HCT116 (cell line): Measurements from ENCODE around the gene BCL11B. TPM values are rescaled to one million over a fixed set of nuclear protein-coding genes. Genes with fewer than 3 reads are reported as not detected.

Source experiments
- ATAC-seq: fragments of 200-7000 bp; cut with Tn5 transposase; 2 replicates; pipeline ENCODE4 v1.9.1; 2020; ENCODE audit warnings: mild to moderate bottlenecking, moderate library complexity
- BruUV-seq: library from RNA; stranded (reverse); fragments of 400-500 nt; replicated peaks from 2 replicates; lab custom pipeline; 2021; lab: Mats Ljungman, UMichigan
- CTCF ChIA-PET: fragments of 300-600 bp; sonication (Branson Sonifier 250); formaldehyde crosslinking; loops from one replicate; lab custom pipeline; 2021; ENCODE audit warnings: antibody characterized with exemption; lab: Charles Lee
- POLR2A ChIA-PET: fragments of 300-600, 350-600 bp; sonication (Branson Sonifier 250); formaldehyde crosslinking; loops from one replicate; lab custom pipeline; 2021; ENCODE audit warnings: antibody characterized with exemption; lab: Charles Lee
- RAD21 ChIA-PET, 2 experiments: fragments of 300-600 bp; sonication (Branson Sonifier 250); formaldehyde crosslinking; loops; one replicate each; lab custom pipeline; 2023; ENCODE audit warnings: low total read pairs in 2 of 2; ENCODE audit not compliant: uncharacterized antibody in 2 of 2, unreplicated experiment in 2 of 2, low non-redundant PET in 1 of 2; lab: Charles Lee
- DNase-seq: peaks from one replicate; pipeline ENCODE4 v3.0.0-alpha.2; 2010; ENCODE audit warnings: low read depth, low spot score
- H2AFZ ChIP-seq: fragments of 200-600 bp; shearing (Covaris generic), sonication (generic); 2 replicates; pipeline ENCODE4 v1.6.1; 2017; ENCODE audit warnings: low read depth, mixed run types, mixed read lengths, antibody characterized with exemption, low read length; ENCODE audit not compliant: poor library complexity, severe bottlenecking
- H3K27ac ChIP-seq: 2 replicates; pipeline ENCODE4 v1.5.1; 2012; ENCODE audit warnings: low read depth, low read length
- H3K27me3 ChIP-seq: fragments of 200-600 bp; sonication (generic); 2 replicates; pipeline ENCODE4 v1.6.1; 2016; ENCODE audit warnings: mixed run types, low read length, mixed read lengths; ENCODE audit not compliant: insufficient read depth
- H3K36me3 ChIP-seq, 2 experiments: fragments of 200-500 bp in 1 of 2; fragments of 200-600 bp in 1 of 2; sonication (Bioruptor generic) in 1 of 2; sonication (generic) in 1 of 2; 2 replicates each; pipeline versions ENCODE4 v1.5.1 to v1.6.1; 2014 to 2016; ENCODE audit warnings: low read length in 2 of 2, inconsistent platforms in 1 of 2, mixed read lengths in 1 of 2, mixed run types in 1 of 2; ENCODE audit not compliant: insufficient read depth in 2 of 2, control insufficient read depth in 1 of 2
- H3K4me1 ChIP-seq, 2 experiments: fragments of 200-600 bp in 1 of 2; sonication (generic) in 1 of 2; 2 replicates each; pipeline versions ENCODE4 v1.5.1 to v1.6.1; 2012 to 2017; ENCODE audit warnings: low read length in 2 of 2, inconsistent platforms in 1 of 2, mild to moderate bottlenecking in 1 of 2, mixed read lengths in 1 of 2, mixed run types in 1 of 2, moderate library complexity in 1 of 2; ENCODE audit not compliant: insufficient read depth in 2 of 2, control insufficient read depth in 1 of 2
- H3K4me2 ChIP-seq: fragments of 200-600 bp; sonication (generic); 2 replicates; pipeline ENCODE4 v1.6.1; 2017; ENCODE audit warnings: mixed run types, low read length, mixed read lengths
- H3K4me3 ChIP-seq, 2 experiments: fragments of 200-600 bp in 1 of 2; sonication (generic) in 1 of 2; replicated peaks in 1 of 2; 2 replicates each; pipeline ENCODE4 v1.5.1; 2011 to 2016; ENCODE audit warnings: low read length in 2 of 2, control low read depth in 1 of 2, low read depth in 1 of 2, mild to moderate bottlenecking in 1 of 2, mixed read lengths in 1 of 2, mixed run types in 1 of 2
- H3K79me2 ChIP-seq: fragments of 200-600 bp; sonication (generic); 2 replicates; pipeline ENCODE4 v1.6.1; 2017; ENCODE audit warnings: mild to moderate bottlenecking, mixed run types, low read length, moderate library complexity, mixed read lengths; ENCODE audit not compliant: insufficient read depth
- H3K9ac ChIP-seq: fragments of 200-600 bp; sonication (generic); 2 replicates; pipeline ENCODE4 v1.6.1; 2016; ENCODE audit warnings: low read length, mixed read lengths
- H3K9me2 ChIP-seq: fragments of 200-600 bp; sonication (generic), shearing (Covaris generic); 2 replicates; pipeline ENCODE4 v1.6.1; 2017; ENCODE audit warnings: mixed run types, mild to moderate bottlenecking, moderate library complexity; ENCODE audit not compliant: insufficient read depth
- H3K9me3 ChIP-seq, 2 experiments: fragments of 200-500 bp in 1 of 2; fragments of 200-600 bp in 1 of 2; sonication (Bioruptor generic) in 1 of 2; sonication (generic) in 1 of 2; 2 replicates each; pipeline ENCODE4 v1.6.1; 2014 to 2017; ENCODE audit warnings: low read length in 2 of 2, mixed read lengths in 2 of 2, inconsistent platforms in 1 of 2, low read depth in 1 of 2, mild to moderate bottlenecking in 1 of 2, mixed run types in 1 of 2, moderate library complexity in 1 of 2; ENCODE audit not compliant: control insufficient read depth in 1 of 2, insufficient read depth in 1 of 2
- H4K20me1 ChIP-seq: fragments of 200-600 bp; sonication (generic), shearing (Covaris generic); 2 replicates; pipeline ENCODE4 v1.6.1; 2017; ENCODE audit warnings: mixed run types, mild to moderate bottlenecking, moderate library complexity; ENCODE audit not compliant: insufficient read depth
- CBX3 ChIP-seq: IDR thresholded peaks from 2 replicates; pipeline ENCODE4 v1.6.1; 2012; ENCODE audit warnings: low read depth
- CEBPB ChIP-seq: IDR thresholded peaks from 2 replicates; pipeline ENCODE4 v1.6.1; 2012; ENCODE audit warnings: low read depth
- CTCF ChIP-seq, 3 experiments: fragments of 200-600 bp in 1 of 3; sonication (generic) in 1 of 3; IDR thresholded peaks in 2 of 3; conservative IDR thresholded peaks in 1 of 3; 2 replicates each; pipeline ENCODE4 v1.5.1; 2012 to 2017; ENCODE audit warnings: low read depth in 2 of 3, low read length in 2 of 3, antibody characterized with exemption in 1 of 3, borderline replicate concordance in 1 of 3, control low read depth in 1 of 3, mild to moderate bottlenecking in 1 of 3, mixed read lengths in 1 of 3, mixed run types in 1 of 3, moderate library complexity in 1 of 3; ENCODE audit not compliant: insufficient read depth in 1 of 3
- EZH2phosphoT487 ChIP-seq: fragments of 200-600 bp; IDR thresholded peaks from 2 replicates; pipeline ENCODE4 v1.6.1; 2018; ENCODE audit warnings: antibody characterized with exemption, borderline replicate concordance
- FOSL1 ChIP-seq: IDR thresholded peaks from 2 replicates; pipeline ENCODE4 v1.6.1; 2012; ENCODE audit warnings: low read depth
- POLR2A ChIP-seq: IDR thresholded peaks from 2 replicates; pipeline ENCODE4 v1.7.0; 2011; ENCODE audit warnings: borderline replicate concordance; ENCODE audit not compliant: insufficient read depth, insufficient read length; ENCODE audit errors: extremely low read depth
- POLR2AphosphoS5 ChIP-seq: IDR thresholded peaks from 2 replicates; pipeline ENCODE4 v1.6.1; 2011; ENCODE audit warnings: mild to moderate bottlenecking, low read depth, low read length, moderate library complexity
- RAD21 ChIP-seq: IDR thresholded peaks from 2 replicates; pipeline ENCODE4 v1.6.1; 2012; ENCODE audit warnings: low read depth, mild to moderate bottlenecking
- SIN3A ChIP-seq: IDR thresholded peaks from 2 replicates; pipeline ENCODE4 v1.6.1; 2012; ENCODE audit warnings: low read depth
- SP1 ChIP-seq: IDR thresholded peaks from 2 replicates; pipeline ENCODE4 v1.6.1; 2012; ENCODE audit warnings: low read depth
- SRF ChIP-seq: IDR thresholded peaks from 2 replicates; pipeline ENCODE4 v1.6.1; 2012; ENCODE audit warnings: low read depth
- TCF7L2 ChIP-seq: IDR thresholded peaks from 2 replicates; pipeline ENCODE4 v1.7.0; 2011; ENCODE audit warnings: borderline replicate concordance, inconsistent platforms; ENCODE audit not compliant: insufficient read depth, insufficient read length; ENCODE audit errors: extremely low read depth
- YY1 ChIP-seq: IDR thresholded peaks from 2 replicates; pipeline ENCODE4 v1.6.1; 2011; ENCODE audit warnings: low read length, low read depth, moderate library complexity, mild to moderate bottlenecking; ENCODE audit not compliant: insufficient replicate concordance; ENCODE audit errors: extremely low read depth
- ZFX ChIP-seq: fragments of 450-650 bp; IDR thresholded peaks from 2 replicates; pipeline ENCODE4 v1.6.1; 2017
- ZNF274 ChIP-seq: fragments of 200-500 bp; sonication (Bioruptor generic); IDR thresholded peaks from 2 replicates; pipeline ENCODE4 v1.6.1; 2014; ENCODE audit warnings: mild to moderate bottlenecking, low read depth, low read length, inconsistent platforms
- intact Hi-C: fragments of 100-400 bp; cut with micrococcal nuclease; formaldehyde crosslinking; loops from 2 replicates; pipeline ENCODE4 v1.10.0; 2022
- total RNA-seq: library from RNA; stranded (reverse); gene quantifications from one replicate; pipeline ENCODE4 v1.2.1, GENCODE V29; 2021; ENCODE audit not compliant: unreplicated experiment
- TF ChIP-seq, protein P1 (sequence below): IDR thresholded peaks from 2 replicates; pipeline ENCODE4 v1.6.1; 2011; ENCODE audit warnings: mild to moderate bottlenecking, low read length, moderate library complexity; ENCODE audit not compliant: insufficient replicate concordance; ENCODE audit errors: extremely low read depth
- TF ChIP-seq, protein P2 (sequence below): IDR thresholded peaks from 2 replicates; pipeline ENCODE4 v1.6.1; 2012
- TF ChIP-seq, protein P3 (sequence below): IDR thresholded peaks from 2 replicates; pipeline ENCODE4 v1.6.1; 2012; ENCODE audit warnings: low read depth

The BCL11B gene
- total RNA-seq, 1 experiment from 2014 or later = 1.1 TPM

DNA sequence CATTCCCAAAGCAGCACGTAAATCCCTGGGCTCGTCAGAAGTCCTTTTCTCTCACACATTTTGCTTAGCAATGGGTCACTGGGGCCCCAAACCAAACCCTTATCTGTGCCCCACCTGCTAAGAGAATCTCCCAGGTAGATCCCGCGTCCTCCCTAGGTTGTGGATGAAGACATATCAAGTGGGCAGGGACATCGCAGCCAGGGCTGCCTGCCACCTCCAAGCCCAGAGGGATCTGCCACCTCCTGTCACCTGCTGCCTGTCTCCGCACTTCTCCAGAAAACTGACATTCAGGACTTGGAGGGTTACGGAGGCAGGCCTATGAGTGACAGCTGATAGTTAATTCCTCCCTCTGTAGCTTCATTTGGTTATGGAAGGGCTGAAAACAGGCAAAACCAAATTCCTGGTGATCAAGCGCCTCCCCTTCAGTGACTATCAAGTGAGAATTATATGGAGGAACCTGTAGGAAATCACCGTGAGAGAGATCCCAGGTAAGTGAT, 19.5 kb downstream of the BCL11B start:
- Histone ChIP-seq H3K27me3 (no peaks in the 10 kb centered on the region), H4K20me1 (no peaks in the 10 kb centered on the region), H3K9ac (no peak overlapping the region), H3K4me3 (no peak overlapping the region), H3K36me3 (no peaks in the 10 kb centered on the region), H3K79me2 (no peaks in the 10 kb centered on the region), H3K4me2 (0 out of 2 replicates have a peak overlapping the region, but pooled peaks have one; percentile 48), H3K9me3 (no peaks in the 10 kb centered on the region), H3K27ac (no peak overlapping the region), H3K4me1 (peaks cover 26 to 32% of the 10 kb centered on the region in 2 experiments), H3K9me2 (no peaks in the 10 kb centered on the region), H2AFZ (no peak overlapping the region)
- no peak for DNase-seq
- no TSS peak for BruUV-seq
- TF ChIP-seq CEBPB (no peak), SP1 (no peak), YY1 (no peak), POLR2A (no peak), ZNF274 (no peak), CBX3 (no peak), CTCF (IDR thresholded peaks at IDR 0.05 in 2 of 3, conservative IDR thresholded peaks at IDR 0.05 in 1 of 3; ENCODE audit: borderline replicate concordance in 1 of 3, insufficient read depth in 1 of 3, low read depth in 2 of 3, low read length in 2 of 3) (no peak), EZH2phosphoT487 (no peak), TCF7L2 (no peak), RAD21 (no peak), FOSL1 (no peak), ZFX (no peak), SRF (no peak), SIN3A (no peak), POLR2AphosphoS5 (no peak)
- TF ChIP-seq, protein P1, sequence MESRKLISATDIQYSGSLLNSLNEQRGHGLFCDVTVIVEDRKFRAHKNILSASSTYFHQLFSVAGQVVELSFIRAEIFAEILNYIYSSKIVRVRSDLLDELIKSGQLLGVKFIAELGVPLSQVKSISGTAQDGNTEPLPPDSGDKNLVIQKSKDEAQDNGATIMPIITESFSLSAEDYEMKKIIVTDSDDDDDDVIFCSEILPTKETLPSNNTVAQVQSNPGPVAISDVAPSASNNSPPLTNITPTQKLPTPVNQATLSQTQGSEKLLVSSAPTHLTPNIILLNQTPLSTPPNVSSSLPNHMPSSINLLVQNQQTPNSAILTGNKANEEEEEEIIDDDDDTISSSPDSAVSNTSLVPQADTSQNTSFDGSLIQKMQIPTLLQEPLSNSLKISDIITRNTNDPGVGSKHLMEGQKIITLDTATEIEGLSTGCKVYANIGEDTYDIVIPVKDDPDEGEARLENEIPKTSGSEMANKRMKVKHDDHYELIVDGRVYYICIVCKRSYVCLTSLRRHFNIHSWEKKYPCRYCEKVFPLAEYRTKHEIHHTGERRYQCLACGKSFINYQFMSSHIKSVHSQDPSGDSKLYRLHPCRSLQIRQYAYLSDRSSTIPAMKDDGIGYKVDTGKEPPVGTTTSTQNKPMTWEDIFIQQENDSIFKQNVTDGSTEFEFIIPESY = no peak
- TF ChIP-seq, protein P2, sequence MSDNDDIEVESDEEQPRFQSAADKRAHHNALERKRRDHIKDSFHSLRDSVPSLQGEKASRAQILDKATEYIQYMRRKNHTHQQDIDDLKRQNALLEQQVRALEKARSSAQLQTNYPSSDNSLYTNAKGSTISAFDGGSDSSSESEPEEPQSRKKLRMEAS = no peak
- TF ChIP-seq, protein P3, sequence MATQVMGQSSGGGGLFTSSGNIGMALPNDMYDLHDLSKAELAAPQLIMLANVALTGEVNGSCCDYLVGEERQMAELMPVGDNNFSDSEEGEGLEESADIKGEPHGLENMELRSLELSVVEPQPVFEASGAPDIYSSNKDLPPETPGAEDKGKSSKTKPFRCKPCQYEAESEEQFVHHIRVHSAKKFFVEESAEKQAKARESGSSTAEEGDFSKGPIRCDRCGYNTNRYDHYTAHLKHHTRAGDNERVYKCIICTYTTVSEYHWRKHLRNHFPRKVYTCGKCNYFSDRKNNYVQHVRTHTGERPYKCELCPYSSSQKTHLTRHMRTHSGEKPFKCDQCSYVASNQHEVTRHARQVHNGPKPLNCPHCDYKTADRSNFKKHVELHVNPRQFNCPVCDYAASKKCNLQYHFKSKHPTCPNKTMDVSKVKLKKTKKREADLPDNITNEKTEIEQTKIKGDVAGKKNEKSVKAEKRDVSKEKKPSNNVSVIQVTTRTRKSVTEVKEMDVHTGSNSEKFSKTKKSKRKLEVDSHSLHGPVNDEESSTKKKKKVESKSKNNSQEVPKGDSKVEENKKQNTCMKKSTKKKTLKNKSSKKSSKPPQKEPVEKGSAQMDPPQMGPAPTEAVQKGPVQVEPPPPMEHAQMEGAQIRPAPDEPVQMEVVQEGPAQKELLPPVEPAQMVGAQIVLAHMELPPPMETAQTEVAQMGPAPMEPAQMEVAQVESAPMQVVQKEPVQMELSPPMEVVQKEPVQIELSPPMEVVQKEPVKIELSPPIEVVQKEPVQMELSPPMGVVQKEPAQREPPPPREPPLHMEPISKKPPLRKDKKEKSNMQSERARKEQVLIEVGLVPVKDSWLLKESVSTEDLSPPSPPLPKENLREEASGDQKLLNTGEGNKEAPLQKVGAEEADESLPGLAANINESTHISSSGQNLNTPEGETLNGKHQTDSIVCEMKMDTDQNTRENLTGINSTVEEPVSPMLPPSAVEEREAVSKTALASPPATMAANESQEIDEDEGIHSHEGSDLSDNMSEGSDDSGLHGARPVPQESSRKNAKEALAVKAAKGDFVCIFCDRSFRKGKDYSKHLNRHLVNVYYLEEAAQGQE = no peak
- POLR2A ChIA-PET = interaction anchor here (1.2 kb wide), 1 partner anchor 16 kb away, joined by 3 read pairs; no protein-coding TSS in a partner anchor
- RAD21 ChIA-PET = no interaction called here
- CTCF ChIA-PET = interaction anchor here (1.9 kb wide), 1 partner anchor 10 kb away, joined by 5 read pairs; no protein-coding TSS in a partner anchor
- ATAC-seq = no peak
- intact Hi-C loops = no loop called here
